OCI-LY3 (cell line): ENCODE measurements around the gene RBCK1.

Experiments
- CTCF ChIP-seq: fragments of 200-600, 300-600 bp; sonication (generic); IDR thresholded peaks from 2 replicates; pipeline ENCODE4 v1.5.1; 2014; ENCODE audit warnings: antibody characterized with exemption, low read length, low read depth
- EZH2phosphoT487 ChIP-seq: fragments of 200-600 bp; shearing (Covaris generic); IDR thresholded peaks from 2 replicates; pipeline ENCODE4 v1.6.1; 2018; ENCODE audit warnings: antibody characterized with exemption, mixed run types, low read depth

- no peak for TF ChIP-seq CTCF
- TF ChIP-seq EZH2phosphoT487, result no peak
Measured at GRCh38 chr20:373171-373890, 34.8 kb upstream of the RBCK1 start.
